HG03060 (cell line): ENCODE measurements around the gene VPS41.

Source experiments
- ATAC-seq: cut with Tn5 transposase; IDR thresholded peaks from one replicate; pipeline ENCODE4 v1.9.1; 2021; ENCODE audit warnings: low read depth, moderate number of reproducible peaks; ENCODE audit not compliant: unreplicated experiment

The VPS41 gene

GRCh38 chr7:38746438-38746837 is 162.6 kb downstream of the VPS41 start:
- ATAC-seq, result no peak

- ATAC-seq, result no peak
Observed at GRCh38 chr7:38744746-38745145, 164.2 kb downstream of the VPS41 start.

GRCh38 chr7:38743899-38744298 is 165.1 kb downstream of the VPS41 start:
- no peak for ATAC-seq

- ATAC-seq, result no peak
Observed at GRCh38 chr7:38740041-38740440, 168.9 kb downstream of the VPS41 start.

- ATAC-seq, result no peak
Observed at GRCh38 chr7:38736138-38736537, 172.9 kb downstream of the VPS41 start.

- ATAC-seq, result no peak
Observed at GRCh38 chr7:38731215-38731614, 177.8 kb downstream of the VPS41 start.

- ATAC-seq, result no peak
Observed at GRCh38 chr7:38728145-38728544, 180.8 kb downstream of the VPS41 start.

GRCh38 chr7:38727184-38727940 is 181.6 kb downstream of the VPS41 start:
- ATAC-seq, result no peak

GRCh38 chr7:38723327-38723726 is 185.7 kb downstream of the VPS41 start:
- no peak for ATAC-seq

GRCh38 chr7:38716397-38716796 is 192.6 kb downstream of the VPS41 start:
- no peak for ATAC-seq

GRCh38 chr7:38709123-38709522 is 199.9 kb downstream of the VPS41 start:
- ATAC-seq, result no peak

GRCh38 chr7:38704751-38705150 is 204.2 kb downstream of the VPS41 start:
- no peak for ATAC-seq

- ATAC-seq, result no peak
Observed at GRCh38 chr7:38704041-38704547, 204.9 kb downstream of the VPS41 start.

GRCh38 chr7:38703093-38703492 is 205.9 kb downstream of the VPS41 start:
- no peak for ATAC-seq

GRCh38 chr7:38702002-38702535 is 206.9 kb downstream of the VPS41 start:
- no peak for ATAC-seq

GRCh38 chr7:38700116-38700515 is 208.9 kb downstream of the VPS41 start:
- ATAC-seq, result no peak

GRCh38 chr7:38699471-38699870 is 209.5 kb downstream of the VPS41 start:
- no peak for ATAC-seq

GRCh38 chr7:38694326-38694725 is 214.7 kb downstream of the VPS41 start:
- ATAC-seq, result no peak

GRCh38 chr7:38686888-38687287 is 222.1 kb downstream of the VPS41 start:
- no peak for ATAC-seq

- no peak for ATAC-seq
Observed at GRCh38 chr7:38685851-38686250, 223.1 kb downstream of the VPS41 start.

GRCh38 chr7:38682606-38683005 is 226.4 kb downstream of the VPS41 start:
- no peak for ATAC-seq

- no peak for ATAC-seq
Observed at GRCh38 chr7:38681882-38682281, 227.1 kb downstream of the VPS41 start.
